Measurements from ENCODE around the gene B4GALNT4. TPM values are rescaled to one million over a fixed set of nuclear protein-coding genes. Genes with fewer than 3 reads are reported as not detected.
"Not testable (repeated sequence)": the region's sequence is repeated elsewhere in the genome, so short reads cannot be mapped to it uniquely, and the experiment has no call there.

The B4GALNT4 gene
- total RNA-seq, 2 experiments from 2014 or later = 1.1 to 1.9 TPM

DNA sequence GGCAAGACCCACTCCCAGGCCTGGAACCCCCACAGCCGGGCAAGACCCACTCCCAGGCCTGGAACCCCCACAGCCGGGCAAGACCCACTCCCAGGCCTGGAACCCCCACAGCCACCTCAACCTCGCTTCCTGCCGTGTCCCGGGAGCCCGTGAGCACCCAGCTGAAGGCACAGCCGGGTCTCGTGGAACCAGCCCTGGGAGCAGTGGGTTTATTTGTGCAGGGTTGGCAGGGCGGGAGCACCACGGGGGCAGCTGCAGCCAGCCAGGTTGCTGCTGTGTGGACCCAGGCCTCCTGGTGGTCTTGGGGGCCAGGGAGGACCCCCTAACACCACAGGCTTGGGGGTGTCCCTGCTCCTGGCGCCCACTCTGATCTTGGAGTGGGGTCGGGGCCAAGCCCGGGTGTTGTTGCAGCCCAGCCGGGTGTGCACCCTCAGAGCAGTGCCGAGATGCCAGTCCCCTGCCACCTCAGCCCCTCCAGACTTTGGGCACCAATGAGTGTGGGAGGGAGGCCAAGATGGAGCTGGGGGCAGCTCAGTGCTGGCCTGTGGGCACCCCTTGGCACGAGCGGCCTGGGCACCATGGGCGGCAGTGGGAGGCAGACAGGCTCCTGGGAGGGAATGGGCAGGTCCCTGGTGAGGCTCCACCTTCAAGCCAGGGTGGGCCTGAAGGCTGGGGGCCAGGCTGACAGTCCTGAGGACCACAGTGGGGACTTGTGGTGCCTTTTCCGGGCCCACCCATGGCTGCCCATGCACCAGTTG lies 16.5 kb downstream of the B4GALNT4 start:
- H3K27ac Mint-ChIP-seq = no peak overlapping the region
- H3K4me1 Mint-ChIP-seq = peaks cover 2% of the 10 kb centered on the region
- peaks cover 9% of the 10 kb centered on the region for H3K9me3 Mint-ChIP-seq
- no peaks in the 10 kb centered on the region for H3K27me3 Mint-ChIP-seq
- no peak for DNase-seq
- no peak overlapping the region for H3K4me3 Mint-ChIP-seq
- peaks cover 4% of the 10 kb centered on the region for H3K36me3 Mint-ChIP-seq

DNA sequence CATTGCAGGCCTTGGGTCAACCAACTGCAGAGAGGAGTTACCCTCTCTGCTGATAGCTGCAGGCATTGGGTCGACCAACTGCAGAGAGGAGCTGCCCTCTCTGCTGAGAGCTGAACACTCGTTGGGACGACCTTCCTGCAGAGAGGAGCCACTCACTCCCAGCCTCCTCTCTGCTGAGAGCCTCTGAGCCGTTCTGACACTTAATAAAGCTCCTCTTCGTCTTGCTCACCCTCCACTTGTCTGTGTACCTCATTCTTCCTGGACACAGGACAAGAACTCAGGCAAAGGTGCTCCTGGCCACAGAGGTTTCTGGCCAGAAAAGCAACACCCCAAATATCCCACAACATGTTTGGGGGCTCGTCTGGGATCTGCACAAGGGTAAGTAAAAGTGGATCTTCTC lies 17.2 kb downstream of the B4GALNT4 start:
- peaks cover 4% of the 10 kb centered on the region for H3K36me3 Mint-ChIP-seq
- no peaks in the 10 kb centered on the region for H3K27me3 Mint-ChIP-seq
- H3K9me3 Mint-ChIP-seq = peaks cover 9% of the 10 kb centered on the region
- no peak for DNase-seq
- no peak overlapping the region for H3K27ac Mint-ChIP-seq
- H3K4me1 Mint-ChIP-seq = peaks cover 2% of the 10 kb centered on the region
- no peak overlapping the region for H3K4me3 Mint-ChIP-seq

DNA sequence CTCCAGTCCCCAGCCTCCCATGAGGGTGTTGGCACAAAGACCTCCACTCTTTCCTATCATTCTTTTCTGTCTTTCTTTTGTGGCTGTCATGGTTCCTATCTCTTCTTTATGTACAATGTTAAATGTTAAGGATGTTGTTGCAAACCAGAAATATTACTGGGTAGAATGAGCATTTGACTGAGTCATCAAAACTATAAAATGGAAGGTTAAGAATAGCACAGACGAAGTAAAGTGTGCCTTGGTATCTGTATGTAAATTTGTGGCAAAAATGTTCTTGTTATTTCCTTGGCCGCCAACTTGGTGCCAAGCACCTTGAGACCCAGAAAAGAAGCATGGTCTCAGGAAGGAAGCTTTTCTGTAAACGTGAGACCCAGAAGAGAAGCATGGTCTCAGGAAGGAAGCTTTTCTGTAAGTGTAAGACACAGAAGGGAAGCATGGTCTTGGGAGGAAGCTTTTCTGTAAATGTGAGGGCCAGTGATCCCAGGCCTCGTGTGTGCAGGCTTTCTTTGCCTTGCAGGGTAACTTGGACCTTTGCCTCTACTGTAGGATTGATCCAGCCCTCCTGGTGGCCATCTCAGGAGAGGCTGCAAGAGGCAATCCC lies 18.0 kb downstream of the B4GALNT4 start:
- Mint-ChIP-seq H3K4me1 (no peaks in the 10 kb centered on the region), H3K27me3 (no peaks in the 10 kb centered on the region), H3K4me3 (no peak overlapping the region), H3K9me3 (peaks cover 9% of the 10 kb centered on the region), H3K36me3 (peaks cover 4% of the 10 kb centered on the region), H3K27ac (no peak overlapping the region)
- no peak for DNase-seq

DNA sequence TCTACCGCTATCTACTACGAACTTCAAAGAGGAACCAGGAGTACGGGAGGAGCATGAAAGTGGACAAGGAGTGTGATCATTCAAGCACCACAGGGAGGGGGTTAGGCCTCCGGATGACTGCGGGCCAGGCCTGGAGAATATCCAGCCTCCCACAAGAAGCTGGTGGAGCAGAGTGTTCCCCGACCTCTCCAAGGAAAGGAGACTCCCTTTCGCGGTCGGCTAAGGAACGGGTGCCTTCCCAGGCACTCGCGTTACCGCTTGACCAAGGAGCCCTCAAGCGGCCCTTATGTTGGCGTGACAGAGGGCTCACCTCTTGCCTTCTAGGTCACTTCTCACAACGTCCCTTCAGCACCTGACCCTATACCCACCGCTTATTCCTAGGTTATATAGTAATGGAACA lies 20.1 kb downstream of the B4GALNT4 start:
- not testable (repeated sequence) for H3K27me3 Mint-ChIP-seq, H3K4me1 Mint-ChIP-seq, H3K9me3 Mint-ChIP-seq, H3K4me3 Mint-ChIP-seq, DNase-seq, H3K36me3 Mint-ChIP-seq, H3K27ac Mint-ChIP-seq

DNA sequence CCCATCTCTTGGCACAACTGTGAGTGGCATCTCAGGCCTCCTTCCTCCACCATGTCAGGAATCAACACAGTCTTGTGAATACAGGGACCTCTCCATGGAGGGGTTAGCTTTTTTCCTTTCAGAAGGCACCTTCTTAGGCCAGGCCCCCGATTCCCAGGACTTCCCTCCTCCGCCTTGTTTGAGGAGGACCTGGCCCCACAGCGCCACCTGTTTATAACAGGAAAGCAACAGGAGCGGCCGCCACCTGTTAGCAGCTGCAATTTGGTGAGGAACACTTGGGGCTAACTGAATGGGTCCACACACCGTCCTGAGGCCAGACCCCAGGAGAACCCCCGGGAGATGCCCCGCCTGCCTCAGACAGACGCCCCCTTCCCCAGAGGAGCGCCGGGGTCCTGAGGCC lies 20.9 kb downstream of the B4GALNT4 start:
- H3K27ac Mint-ChIP-seq = no peak overlapping the region
- peaks cover 4% of the 10 kb centered on the region for H3K36me3 Mint-ChIP-seq
- no peaks in the 10 kb centered on the region for H3K27me3 Mint-ChIP-seq
- H3K4me1 Mint-ChIP-seq = no peaks in the 10 kb centered on the region
- no peak overlapping the region for H3K4me3 Mint-ChIP-seq
- DNase-seq = no peak
- H3K9me3 Mint-ChIP-seq = peaks cover 9% of the 10 kb centered on the region

DNA sequence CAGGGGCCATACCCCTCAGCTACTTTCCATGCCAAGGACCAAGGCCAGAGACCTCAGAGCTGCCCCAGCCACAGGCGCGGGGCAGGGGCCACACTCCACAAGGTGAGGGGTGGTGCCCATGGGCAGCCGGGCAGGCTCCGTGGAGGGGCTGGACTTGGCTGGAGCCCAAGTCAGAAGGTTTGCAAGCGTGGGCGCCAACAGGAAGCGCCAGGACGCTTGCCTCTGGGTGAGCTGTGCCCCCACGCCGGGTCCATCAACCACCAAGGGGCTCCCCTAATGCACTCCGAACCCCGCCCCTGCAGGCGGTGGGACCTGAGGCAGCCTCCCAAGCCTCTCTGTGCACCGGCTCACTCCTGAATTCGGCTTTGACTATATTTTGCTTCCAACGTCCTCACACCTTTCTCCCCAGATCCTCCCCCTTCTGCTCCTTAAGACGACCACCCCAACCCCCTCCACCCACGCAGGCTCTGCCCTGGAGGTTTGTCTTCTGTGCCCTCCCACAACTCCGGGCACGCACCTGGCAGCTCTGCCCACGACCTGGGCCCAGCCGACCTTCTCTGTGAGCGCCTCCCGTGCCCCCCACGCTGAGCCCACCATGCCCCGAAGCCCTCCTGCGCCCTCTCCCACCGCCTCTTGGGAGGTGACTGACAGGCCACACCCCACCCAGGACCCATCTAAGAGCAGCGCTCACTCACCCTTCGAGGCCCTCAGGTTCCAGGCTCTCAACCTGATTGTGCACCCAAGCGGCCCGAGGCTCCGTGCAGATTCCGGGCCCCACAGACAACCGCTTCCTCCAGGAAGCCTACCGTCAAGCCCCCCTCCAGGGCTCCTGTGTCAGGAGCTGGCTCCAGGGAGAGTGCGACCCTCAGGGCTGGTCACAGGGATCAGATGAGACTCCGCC lies 22.1 kb downstream of the B4GALNT4 start:
- Mint-ChIP-seq H3K4me1 (no peaks in the 10 kb centered on the region), H3K36me3 (peaks cover 4% of the 10 kb centered on the region), H3K4me3 (no peak overlapping the region), H3K9me3 (peaks cover 9% of the 10 kb centered on the region), H3K27ac (no peak overlapping the region), H3K27me3 (no peaks in the 10 kb centered on the region)
- no peak for DNase-seq

DNA sequence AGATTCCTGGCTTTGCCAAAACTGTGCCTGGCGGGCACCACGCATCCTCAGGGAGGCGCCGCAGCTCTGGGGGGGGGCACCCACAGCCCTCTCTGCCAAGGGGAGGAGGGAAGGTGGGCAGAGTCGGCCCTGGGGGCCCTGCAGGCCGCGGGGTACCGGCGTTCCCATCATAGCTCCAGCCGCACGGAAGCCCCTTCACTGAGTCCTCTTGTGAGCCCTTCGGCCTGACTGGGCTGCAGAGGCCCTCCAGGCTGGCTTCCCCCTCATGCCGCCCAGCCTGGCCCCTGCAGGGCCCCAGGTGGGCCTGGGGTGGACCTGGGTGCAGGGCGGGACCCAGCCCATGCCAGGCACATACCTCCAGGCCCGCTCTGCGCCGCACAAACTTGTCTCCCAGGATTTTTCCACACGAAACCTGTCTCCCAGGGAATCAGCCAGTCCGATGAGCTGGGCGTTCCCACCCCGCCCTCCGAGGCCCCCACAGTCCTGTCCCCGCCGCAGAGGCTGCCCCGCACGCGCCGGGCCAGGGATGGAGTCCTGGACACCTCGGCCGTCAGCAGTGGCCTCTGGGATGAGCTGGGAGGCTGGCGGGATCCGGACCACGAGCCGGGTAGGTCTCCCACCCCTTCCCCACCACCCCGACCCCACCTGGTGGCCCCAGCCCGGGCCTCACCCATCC lies 22.9 kb downstream of the B4GALNT4 start:
- Mint-ChIP-seq H3K4me3 (no peak overlapping the region), H3K4me1 (no peaks in the 10 kb centered on the region), H3K27me3 (no peaks in the 10 kb centered on the region), H3K9me3 (peaks cover 3% of the 10 kb centered on the region), H3K27ac (no peak overlapping the region), H3K36me3 (peaks cover under 1% of the 10 kb centered on the region)
- DNase-seq = no peak

DNA sequence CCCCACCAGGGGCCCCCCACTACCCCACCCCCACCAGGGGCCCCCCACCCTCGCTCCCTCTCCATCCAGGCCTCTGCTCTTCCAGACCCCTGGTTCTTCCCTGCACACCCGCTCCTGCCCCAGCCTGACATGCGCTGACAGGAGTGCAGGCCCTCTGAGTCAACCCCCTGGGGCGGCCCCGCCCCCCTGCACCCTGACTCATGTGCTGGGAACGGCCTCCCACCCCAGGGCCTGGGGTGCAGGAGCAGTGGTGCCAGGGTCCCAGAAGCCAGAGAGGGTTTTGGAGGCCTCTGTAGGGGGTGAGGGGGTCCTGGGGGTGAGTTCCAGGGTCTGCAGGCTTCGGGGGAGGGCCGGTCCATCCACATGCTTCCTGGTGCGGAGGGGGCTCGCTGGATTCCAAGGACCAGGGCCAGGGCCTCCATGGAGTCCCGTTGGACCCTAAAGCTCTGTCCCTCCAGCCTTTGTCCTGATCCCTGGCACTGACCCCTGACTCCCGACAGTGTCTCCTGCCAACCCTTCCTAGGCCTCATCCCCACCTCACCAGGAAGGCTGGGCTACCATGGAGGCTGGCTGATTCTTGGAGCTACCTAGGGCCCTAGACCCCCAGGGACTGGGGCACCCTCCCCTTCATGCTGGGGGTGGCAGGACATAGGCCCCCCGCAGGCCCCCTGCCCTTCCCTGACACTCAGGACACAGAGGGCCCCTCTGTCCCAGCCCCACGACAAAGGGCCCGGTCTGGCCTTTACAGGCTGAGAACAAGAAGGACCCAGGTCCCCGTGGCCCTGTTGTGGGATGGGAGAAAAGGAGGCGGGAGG lies 24.1 kb downstream of the B4GALNT4 start:
- no peaks in the 10 kb centered on the region for H3K27me3 Mint-ChIP-seq
- no peak overlapping the region for H3K27ac Mint-ChIP-seq
- H3K4me1 Mint-ChIP-seq = no peaks in the 10 kb centered on the region
- H3K9me3 Mint-ChIP-seq = no peaks in the 10 kb centered on the region
- H3K4me3 Mint-ChIP-seq = no peak overlapping the region
- H3K36me3 Mint-ChIP-seq = no peaks in the 10 kb centered on the region
- DNase-seq = no peak

DNA sequence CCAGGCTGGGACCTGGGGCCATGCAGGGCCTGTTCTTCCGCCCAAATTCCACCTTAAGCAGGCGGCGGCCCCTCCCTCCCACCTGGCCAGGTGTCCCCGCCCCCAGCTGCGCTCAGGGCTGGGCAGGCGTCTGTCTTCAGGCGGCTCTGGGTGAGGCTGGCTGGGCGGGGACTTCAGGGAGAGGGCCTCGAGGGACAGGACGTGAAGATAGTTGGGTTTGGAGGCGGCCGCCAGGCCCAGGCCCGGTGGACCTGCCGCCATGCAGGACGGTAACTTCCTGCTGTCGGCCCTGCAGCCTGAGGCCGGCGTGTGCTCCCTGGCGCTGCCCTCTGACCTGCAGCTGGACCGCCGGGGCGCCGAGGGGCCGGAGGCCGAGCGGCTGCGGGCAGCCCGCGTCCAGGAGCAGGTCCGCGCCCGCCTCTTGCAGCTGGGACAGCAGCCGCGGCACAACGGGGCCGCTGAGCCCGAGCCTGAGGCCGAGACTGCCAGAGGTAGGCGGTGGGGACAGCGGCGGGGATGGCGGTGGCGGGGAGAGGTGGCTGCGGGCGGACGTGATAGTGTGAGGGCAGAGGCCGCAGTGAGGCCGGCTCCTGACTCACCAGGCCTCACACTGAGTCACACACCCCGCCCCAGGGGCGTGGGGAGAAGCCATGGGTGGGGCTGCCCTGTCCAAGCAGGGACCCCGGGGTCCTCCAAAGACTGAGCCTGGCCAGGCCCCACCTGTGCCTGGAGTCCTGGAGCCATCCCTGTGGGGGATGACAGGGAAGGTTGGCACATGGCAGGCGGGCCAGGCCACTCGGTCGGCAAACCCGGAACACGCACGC lies 24.9 kb downstream of the B4GALNT4 start, which contains the start of gene PKP3:
PKP3 (plus strand) TSS at position 176 of the 824 bp plus-strand sequence; CDS start at position 260, 84 bp downstream.
- H3K4me1 Mint-ChIP-seq = no peaks in the 10 kb centered on the region
- no peak for DNase-seq
- no peak within 1 kb of the TSS for H3K4me3 Mint-ChIP-seq
- peaks cover 3% of the 10 kb centered on the region for H3K36me3 Mint-ChIP-seq
- no peaks in the 10 kb centered on the region for H3K27me3 Mint-ChIP-seq
- no peaks in the 10 kb centered on the region for H3K9me3 Mint-ChIP-seq
- no peak within 1 kb of the TSS for H3K27ac Mint-ChIP-seq

DNA sequence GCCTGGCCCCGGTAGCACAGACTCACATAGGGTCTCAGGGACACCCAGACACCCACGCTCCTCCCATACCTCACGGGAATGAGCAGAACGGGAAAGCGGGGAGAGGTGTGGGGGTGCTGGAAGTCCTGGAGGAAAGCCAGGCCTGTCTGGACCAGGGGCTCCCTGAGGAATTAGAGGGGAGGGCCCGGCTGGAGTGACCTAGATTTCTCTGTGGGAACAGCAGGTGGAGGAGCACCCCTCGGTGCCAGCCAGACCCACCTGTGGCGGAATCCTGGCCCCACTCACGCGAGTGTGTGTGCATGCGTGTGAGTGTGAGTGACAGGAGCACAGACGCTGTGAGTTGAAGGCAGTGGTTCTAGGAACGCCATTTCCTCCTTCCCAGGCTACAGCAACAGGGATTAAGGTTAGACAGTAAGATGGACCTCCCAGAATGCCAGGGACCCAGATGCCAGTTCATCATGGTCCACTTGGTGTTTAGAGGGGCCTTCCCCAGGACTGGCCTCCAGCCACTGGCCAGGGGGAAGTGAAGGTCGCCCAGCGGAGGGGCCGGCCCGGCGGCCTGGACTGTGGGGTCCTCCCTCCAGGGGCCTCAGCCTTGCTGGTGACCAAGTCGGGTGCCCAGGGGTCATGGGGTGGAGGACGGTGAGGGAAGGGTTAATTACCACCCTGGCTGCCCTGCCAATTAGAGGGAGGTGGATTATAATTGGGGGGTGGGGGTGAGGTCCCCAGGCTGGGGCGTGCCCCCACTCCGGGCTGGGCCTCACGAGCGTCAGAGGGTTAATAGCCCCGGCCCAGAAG lies 25.8 kb downstream of the B4GALNT4 start:
- H3K4me1 Mint-ChIP-seq = no peaks in the 10 kb centered on the region
- no peaks in the 10 kb centered on the region for H3K9me3 Mint-ChIP-seq
- DNase-seq = no peak
- H3K27ac Mint-ChIP-seq = no peak overlapping the region
- no peaks in the 10 kb centered on the region for H3K27me3 Mint-ChIP-seq
- H3K4me3 Mint-ChIP-seq = no peak overlapping the region
- H3K36me3 Mint-ChIP-seq = peaks cover 3% of the 10 kb centered on the region

DNA sequence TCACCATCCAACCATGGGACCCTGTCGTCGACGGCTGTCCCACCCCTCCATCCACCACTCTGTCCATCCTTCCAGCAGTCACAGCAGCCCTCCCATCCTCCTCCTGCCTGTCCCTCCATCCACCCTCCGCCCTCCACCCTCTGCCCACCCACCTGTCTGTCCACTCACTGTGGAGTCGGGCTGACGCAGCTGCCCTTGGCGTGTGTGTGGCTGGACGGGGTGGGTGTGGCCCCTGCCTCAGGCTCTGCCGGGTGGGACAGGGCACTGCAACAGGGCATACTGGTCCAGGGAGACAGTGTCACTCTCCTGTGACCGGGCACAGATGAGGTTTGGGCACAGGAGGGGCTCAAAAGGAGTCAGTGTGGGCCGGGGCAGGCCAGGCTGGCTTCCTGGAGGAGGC lies 26.6 kb downstream of the B4GALNT4 start:
- Mint-ChIP-seq H3K27me3 (no peaks in the 10 kb centered on the region), H3K4me3 (no peak overlapping the region), H3K27ac (no peak overlapping the region), H3K9me3 (no peaks in the 10 kb centered on the region), H3K4me1 (no peaks in the 10 kb centered on the region), H3K36me3 (peaks cover 3% of the 10 kb centered on the region)
- DNase-seq = no peak

DNA sequence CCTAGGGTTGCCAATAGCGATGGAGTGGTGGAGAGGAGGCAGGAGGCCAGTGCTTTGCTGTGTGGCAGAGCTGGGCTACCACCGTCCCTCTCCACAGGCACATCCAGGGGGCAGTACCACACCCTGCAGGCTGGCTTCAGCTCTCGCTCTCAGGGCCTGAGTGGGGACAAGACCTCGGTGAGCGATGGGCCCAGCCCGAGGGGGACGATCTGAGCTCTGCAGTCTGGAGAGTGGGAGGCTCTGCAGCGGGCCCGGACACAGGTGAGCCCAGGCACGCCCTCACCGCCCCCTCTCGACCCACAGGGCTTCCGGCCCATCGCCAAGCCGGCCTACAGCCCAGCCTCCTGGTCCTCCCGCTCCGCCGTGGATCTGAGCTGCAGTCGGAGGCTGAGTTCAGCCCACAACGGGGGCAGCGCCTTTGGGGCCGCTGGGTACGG lies 27.2 kb downstream of the B4GALNT4 start:
- no peak for DNase-seq
- Mint-ChIP-seq H3K4me1 (no peaks in the 10 kb centered on the region), H3K4me3 (no peak overlapping the region), H3K27ac (no peak overlapping the region), H3K9me3 (no peaks in the 10 kb centered on the region), H3K27me3 (no peaks in the 10 kb centered on the region), H3K36me3 (peaks cover 3% of the 10 kb centered on the region)

All from activated naive CD8-positive, alpha-beta T cell treated with anti-CD3 and anti-CD28 coated beads for 36 hours (primary cell).